Endothelial cell of umbilical vein (primary cell): ENCODE measurements around the gene ZDHHC20. TPM values are rescaled to one million over a fixed set of nuclear protein-coding genes. Genes with fewer than 3 reads are reported as not detected.

Source experiments
- BruUV-seq: library from RNA; stranded (reverse); fragments of 400-500 nt; replicated peaks from 2 replicates; lab custom pipeline; 2021; lab: Mats Ljungman, UMichigan
- CTCF ChIA-PET: fragments of 300-600, 350-600 bp; sonication (Branson Sonifier 250); formaldehyde crosslinking; loops from one replicate; lab custom pipeline; 2021; ENCODE audit warnings: antibody characterized with exemption, inconsistent platforms; lab: Charles Lee
- POLR2A ChIA-PET: fragments of 300-600, 350-600 bp; sonication (Branson Sonifier 250); formaldehyde crosslinking; loops from one replicate; lab custom pipeline; 2021; ENCODE audit warnings: antibody characterized with exemption, inconsistent platforms; lab: Charles Lee
- DNase-seq: peaks from one replicate; pipeline ENCODE4 v3.0.0-alpha.2; 2011; ENCODE audit warnings: low read depth, low spot score
- FAIRE-seq: peaks from 2 replicates; lab custom pipeline; 2011; peaks lifted over from hg19 to GRCh38; lab: Jason Lieb, UNC
- H2AFZ ChIP-seq: 2 replicates; pipeline ENCODE4 v1.6.0; 2012; ENCODE audit warnings: low read depth, low read length, control low read depth, inconsistent platforms
- H3K27ac ChIP-seq: 2 replicates; pipeline ENCODE4 v1.5.1; 2011; ENCODE audit warnings: low read depth, mild to moderate bottlenecking, control low read depth, low read length, moderate library complexity; ENCODE audit not compliant: insufficient read depth
- H3K27me3 ChIP-seq, 2 experiments: 2 replicates each; pipeline versions ENCODE4 v1.6.0 to v1.6.1; 2011; ENCODE audit warnings: low read length in 2 of 2, mixed read lengths in 1 of 2; ENCODE audit not compliant: control insufficient read depth in 2 of 2, insufficient read depth in 2 of 2
- H3K36me3 ChIP-seq, 2 experiments: 2 replicates in 1 of 2; 3 replicates in 1 of 2; pipeline ENCODE4 v1.5.1; 2011; ENCODE audit warnings: low read length in 2 of 2, mild to moderate bottlenecking in 1 of 2, moderate library complexity in 1 of 2; ENCODE audit not compliant: control insufficient read depth in 2 of 2, insufficient read depth in 2 of 2; ENCODE audit errors: extremely low read depth in 1 of 2
- H3K4me1 ChIP-seq: 3 replicates; pipeline ENCODE4 v1.5.1; 2011; ENCODE audit warnings: mild to moderate bottlenecking, low read length; ENCODE audit not compliant: control insufficient read depth, insufficient read depth; ENCODE audit errors: extremely low read depth
- H3K4me2 ChIP-seq: 2 replicates; pipeline ENCODE4 v1.6.1; 2011; ENCODE audit warnings: low read length, control low read depth, mixed read lengths; ENCODE audit not compliant: insufficient read depth
- H3K4me3 ChIP-seq, 3 experiments: fragments of 200-600 bp in 1 of 3; sonication (generic), shearing (Covaris generic) in 1 of 3; replicated peaks in 1 of 3; 2 replicates each; pipeline ENCODE4 v1.5.1; 2011 to 2016; ENCODE audit warnings: control low read depth in 3 of 3, low read length in 3 of 3, mild to moderate bottlenecking in 2 of 3, inconsistent platforms in 1 of 3, low read depth in 1 of 3, moderate library complexity in 1 of 3; ENCODE audit not compliant: insufficient read depth in 1 of 3
- H3K79me2 ChIP-seq: 2 replicates; pipeline ENCODE4 v1.6.0; 2012; ENCODE audit warnings: low read length, inconsistent platforms; ENCODE audit not compliant: control insufficient read depth, insufficient read depth
- H3K9ac ChIP-seq: replicated peaks from 2 replicates; pipeline ENCODE3; 2011; ENCODE audit warnings: low read length, control low read depth; ENCODE audit not compliant: insufficient read depth; ENCODE audit errors: extremely low read depth
- H3K9me1 ChIP-seq: replicated peaks from 3 replicates; pipeline ENCODE4 v1.6.0; 2011; ENCODE audit warnings: mild to moderate bottlenecking, low read length; ENCODE audit not compliant: control insufficient read depth, insufficient read depth; ENCODE audit errors: extremely low read depth
- H3K9me3 ChIP-seq: replicated peaks from 2 replicates; pipeline ENCODE4 v1.5.1; 2012; ENCODE audit warnings: low read length, inconsistent platforms; ENCODE audit not compliant: control insufficient read depth, insufficient read depth
- H4K20me1 ChIP-seq: replicated peaks from 2 replicates; pipeline ENCODE3; 2011; ENCODE audit warnings: mild to moderate bottlenecking, low read length; ENCODE audit not compliant: control insufficient read depth, insufficient read depth; ENCODE audit errors: extremely low read depth
- CTCF ChIP-seq, 2 donors: IDR thresholded peaks; 1 replicate in 1 of 2; 2 replicates in 1 of 2; pipeline ENCODE4 v1.5.1; 2011; ENCODE audit warnings: low read length in 2 of 2, mild to moderate bottlenecking in 2 of 2, moderate library complexity in 2 of 2, control low read depth in 1 of 2, inconsistent platforms in 1 of 2, low read depth in 1 of 2; ENCODE audit not compliant: insufficient read depth in 1 of 2; ENCODE audit errors: extremely low read depth in 1 of 2
- EZH2 ChIP-seq: IDR thresholded peaks from 2 replicates; pipeline ENCODE4 v1.6.1; 2012; ENCODE audit warnings: borderline replicate concordance, low read depth, mild to moderate bottlenecking, moderate library complexity, low read length, inconsistent platforms; ENCODE audit not compliant: severe bottlenecking
- FOS ChIP-seq: IDR thresholded peaks from 2 replicates; pipeline ENCODE4 v1.6.1; 2011; ENCODE audit warnings: mild to moderate bottlenecking, low read length, moderate library complexity, borderline replicate concordance; ENCODE audit not compliant: insufficient read depth
- GATA2 ChIP-seq: IDR thresholded peaks from 2 replicates; pipeline ENCODE4 v1.7.0; 2011; ENCODE audit warnings: low read depth, mild to moderate bottlenecking, moderate library complexity, mixed read lengths, low read length; ENCODE audit not compliant: insufficient read length, insufficient read depth
- JUN ChIP-seq: IDR thresholded peaks from 2 replicates; pipeline ENCODE4 v1.6.1; 2011; ENCODE audit warnings: borderline replicate concordance, low read depth; ENCODE audit not compliant: insufficient read length, insufficient read depth
- MAX ChIP-seq: IDR thresholded peaks from 2 replicates; pipeline ENCODE4 v1.6.1; 2011; ENCODE audit not compliant: insufficient read depth, insufficient read length
- MYC ChIP-seq: IDR thresholded peaks from one replicate; pipeline ENCODE4 v1.6.1; 2011; ENCODE audit warnings: mild to moderate bottlenecking, low read depth, low read length
- POLR2A ChIP-seq: IDR thresholded peaks from 2 replicates; pipeline ENCODE4 v1.6.1; 2012; ENCODE audit warnings: low read depth, mild to moderate bottlenecking, control low read depth, low read length
- POLR2AphosphoS5 ChIP-seq: IDR thresholded peaks from 2 replicates; pipeline ENCODE4 v1.6.1; 2012; ENCODE audit warnings: low read depth, mild to moderate bottlenecking, control low read depth, low read length, moderate library complexity; ENCODE audit not compliant: insufficient read depth
- dilution Hi-C: fragments of 300-500 bp; cut with MboI; formaldehyde crosslinking; loops from one replicate; pipeline ENCODE4 v1.15.0; 2019; ENCODE audit warnings: low sequenced_read_pairs; ENCODE audit not compliant: extremely low pct_ligation_motif_present
- intact Hi-C: fragments of 100-400 bp; cut with micrococcal nuclease; formaldehyde crosslinking; loops from one replicate; pipeline ENCODE4 v1.10.0; 2022
- polyA plus RNA-seq, 4 experiments: library from polyadenylated mRNA; depleted of rRNA in 3 of 4; stranded (reverse) in 3 of 4; unstranded in 1 of 4; fragments of >200 nt; gene quantifications; 2 replicates each; pipeline versions ENCODE4 v1.2.1 to v1.2.3, GENCODE V29; 2011 to 2012; ENCODE audit warnings: missing spikeins in 1 of 4
- total RNA-seq: library from RNA; stranded (reverse); gene quantifications from 2 replicates; pipeline ENCODE4 v1.2.3, GENCODE V29; 2021

Gene ZDHHC20
- total and polyA plus RNA-seq, 2 donors (not counting 3 experiments of a cell fraction or from before 2014, with no cell fraction given): 22.1 to 59.4 TPM

- Histone ChIP-seq H4K20me1 (no peaks in the 10 kb centered on the region), H2AFZ (no peak overlapping the region), H3K79me2 (no peaks in the 10 kb centered on the region), H3K9ac (no peak overlapping the region), H3K9me1 (no peaks in the 10 kb centered on the region), H3K9me3 (no peaks in the 10 kb centered on the region), H3K4me3 (no peak overlapping the region), H3K27ac (no peak overlapping the region), H3K4me2 (no peak overlapping the region), H3K27me3 (no peaks in the 10 kb centered on the region), H3K4me1 (no peaks in the 10 kb centered on the region), H3K36me3 (no peaks in the 10 kb centered on the region)
- POLR2A ChIA-PET: no interaction called here
- FAIRE-seq (no peak), DNase-seq (no peak)
- BruUV-seq: no TSS peak
- intact Hi-C loops: no loop called here
- CTCF ChIA-PET: no interaction called here
- dilution Hi-C loops: no loop called here
- TF ChIP-seq POLR2AphosphoS5 (no peak), GATA2 (no peak), MAX (no peak), EZH2 (no peak), CTCF (IDR thresholded peaks at IDR 0.05; ENCODE audit: extremely low read depth in 1 of 2, insufficient read depth in 1 of 2, low read depth in 1 of 2, low read length in 2 of 2) (no peak), FOS (no peak), MYC (no peak), JUN (no peak), POLR2A (no peak)
These were observed 94.7 kb downstream of the ZDHHC20 start for GRCh38 chr13:21364357-21364756.
